Measurements from ENCODE around the gene CDH4.

DNA sequence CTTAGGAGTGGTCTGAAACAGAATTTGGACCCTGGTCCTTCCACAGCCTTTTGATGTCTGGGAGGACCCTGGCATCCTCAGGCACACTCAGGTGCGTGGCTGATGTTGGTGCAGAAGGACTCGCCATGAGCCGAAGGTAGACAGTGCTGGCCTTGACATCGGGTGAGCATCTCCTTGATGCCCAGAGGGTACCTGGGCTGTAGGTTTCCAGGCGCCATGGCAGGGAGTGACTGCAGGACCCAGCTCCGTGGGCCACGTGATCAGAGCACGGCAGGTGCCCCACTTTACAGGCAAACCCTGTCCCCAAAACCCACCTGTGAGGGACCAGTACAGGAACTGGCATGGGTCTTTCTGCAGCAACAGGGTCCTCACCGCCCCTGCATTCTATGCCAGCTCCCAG lies 319.2 kb downstream of the CDH4 start:
- TF ChIP-seq, protein P1, sequence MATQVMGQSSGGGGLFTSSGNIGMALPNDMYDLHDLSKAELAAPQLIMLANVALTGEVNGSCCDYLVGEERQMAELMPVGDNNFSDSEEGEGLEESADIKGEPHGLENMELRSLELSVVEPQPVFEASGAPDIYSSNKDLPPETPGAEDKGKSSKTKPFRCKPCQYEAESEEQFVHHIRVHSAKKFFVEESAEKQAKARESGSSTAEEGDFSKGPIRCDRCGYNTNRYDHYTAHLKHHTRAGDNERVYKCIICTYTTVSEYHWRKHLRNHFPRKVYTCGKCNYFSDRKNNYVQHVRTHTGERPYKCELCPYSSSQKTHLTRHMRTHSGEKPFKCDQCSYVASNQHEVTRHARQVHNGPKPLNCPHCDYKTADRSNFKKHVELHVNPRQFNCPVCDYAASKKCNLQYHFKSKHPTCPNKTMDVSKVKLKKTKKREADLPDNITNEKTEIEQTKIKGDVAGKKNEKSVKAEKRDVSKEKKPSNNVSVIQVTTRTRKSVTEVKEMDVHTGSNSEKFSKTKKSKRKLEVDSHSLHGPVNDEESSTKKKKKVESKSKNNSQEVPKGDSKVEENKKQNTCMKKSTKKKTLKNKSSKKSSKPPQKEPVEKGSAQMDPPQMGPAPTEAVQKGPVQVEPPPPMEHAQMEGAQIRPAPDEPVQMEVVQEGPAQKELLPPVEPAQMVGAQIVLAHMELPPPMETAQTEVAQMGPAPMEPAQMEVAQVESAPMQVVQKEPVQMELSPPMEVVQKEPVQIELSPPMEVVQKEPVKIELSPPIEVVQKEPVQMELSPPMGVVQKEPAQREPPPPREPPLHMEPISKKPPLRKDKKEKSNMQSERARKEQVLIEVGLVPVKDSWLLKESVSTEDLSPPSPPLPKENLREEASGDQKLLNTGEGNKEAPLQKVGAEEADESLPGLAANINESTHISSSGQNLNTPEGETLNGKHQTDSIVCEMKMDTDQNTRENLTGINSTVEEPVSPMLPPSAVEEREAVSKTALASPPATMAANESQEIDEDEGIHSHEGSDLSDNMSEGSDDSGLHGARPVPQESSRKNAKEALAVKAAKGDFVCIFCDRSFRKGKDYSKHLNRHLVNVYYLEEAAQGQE (tag by site-specific recombination; IDR thresholded peaks at IDR 0.05), result no peak
- TF ChIP-seq, protein P2, sequence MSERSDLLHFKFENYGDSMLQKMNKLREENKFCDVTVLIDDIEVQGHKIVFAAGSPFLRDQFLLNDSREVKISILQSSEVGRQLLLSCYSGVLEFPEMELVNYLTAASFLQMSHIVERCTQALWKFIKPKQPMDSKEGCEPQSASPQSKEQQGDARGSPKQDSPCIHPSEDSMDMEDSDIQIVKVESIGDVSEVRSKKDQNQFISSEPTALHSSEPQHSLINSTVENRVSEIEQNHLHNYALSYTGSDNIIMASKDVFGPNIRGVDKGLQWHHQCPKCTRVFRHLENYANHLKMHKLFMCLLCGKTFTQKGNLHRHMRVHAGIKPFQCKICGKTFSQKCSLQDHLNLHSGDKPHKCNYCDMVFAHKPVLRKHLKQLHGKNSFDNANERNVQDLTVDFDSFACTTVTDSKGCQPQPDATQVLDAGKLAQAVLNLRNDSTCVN (tag by site-specific recombination; optimal IDR thresholded peaks at IDR 0.05), result no peak
- TF ChIP-seq ZFP69B (tag by site-specific recombination; IDR thresholded peaks at IDR 0.05) (no peak), IKZF3 (tag by site-specific recombination; IDR thresholded peaks at IDR 0.05) (no peak), ZNF184 (tag by site-specific recombination; IDR thresholded peaks at IDR 0.05) (no peak), SP3 (tag by site-specific recombination; IDR thresholded peaks at IDR 0.05) (no peak), ZNF707 (tag by site-specific recombination; IDR thresholded peaks at IDR 0.05) (no peak)
- TF ChIP-seq, protein P3, sequence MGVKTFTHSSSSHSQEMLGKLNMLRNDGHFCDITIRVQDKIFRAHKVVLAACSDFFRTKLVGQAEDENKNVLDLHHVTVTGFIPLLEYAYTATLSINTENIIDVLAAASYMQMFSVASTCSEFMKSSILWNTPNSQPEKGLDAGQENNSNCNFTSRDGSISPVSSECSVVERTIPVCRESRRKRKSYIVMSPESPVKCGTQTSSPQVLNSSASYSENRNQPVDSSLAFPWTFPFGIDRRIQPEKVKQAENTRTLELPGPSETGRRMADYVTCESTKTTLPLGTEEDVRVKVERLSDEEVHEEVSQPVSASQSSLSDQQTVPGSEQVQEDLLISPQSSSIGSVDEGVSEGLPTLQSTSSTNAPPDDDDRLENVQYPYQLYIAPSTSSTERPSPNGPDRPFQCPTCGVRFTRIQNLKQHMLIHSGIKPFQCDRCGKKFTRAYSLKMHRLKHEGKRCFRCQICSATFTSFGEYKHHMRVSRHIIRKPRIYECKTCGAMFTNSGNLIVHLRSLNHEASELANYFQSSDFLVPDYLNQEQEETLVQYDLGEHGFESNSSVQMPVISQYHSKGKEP (tag by site-specific recombination; IDR thresholded peaks at IDR 0.05), result no peak
- TF ChIP-seq, protein P4, sequence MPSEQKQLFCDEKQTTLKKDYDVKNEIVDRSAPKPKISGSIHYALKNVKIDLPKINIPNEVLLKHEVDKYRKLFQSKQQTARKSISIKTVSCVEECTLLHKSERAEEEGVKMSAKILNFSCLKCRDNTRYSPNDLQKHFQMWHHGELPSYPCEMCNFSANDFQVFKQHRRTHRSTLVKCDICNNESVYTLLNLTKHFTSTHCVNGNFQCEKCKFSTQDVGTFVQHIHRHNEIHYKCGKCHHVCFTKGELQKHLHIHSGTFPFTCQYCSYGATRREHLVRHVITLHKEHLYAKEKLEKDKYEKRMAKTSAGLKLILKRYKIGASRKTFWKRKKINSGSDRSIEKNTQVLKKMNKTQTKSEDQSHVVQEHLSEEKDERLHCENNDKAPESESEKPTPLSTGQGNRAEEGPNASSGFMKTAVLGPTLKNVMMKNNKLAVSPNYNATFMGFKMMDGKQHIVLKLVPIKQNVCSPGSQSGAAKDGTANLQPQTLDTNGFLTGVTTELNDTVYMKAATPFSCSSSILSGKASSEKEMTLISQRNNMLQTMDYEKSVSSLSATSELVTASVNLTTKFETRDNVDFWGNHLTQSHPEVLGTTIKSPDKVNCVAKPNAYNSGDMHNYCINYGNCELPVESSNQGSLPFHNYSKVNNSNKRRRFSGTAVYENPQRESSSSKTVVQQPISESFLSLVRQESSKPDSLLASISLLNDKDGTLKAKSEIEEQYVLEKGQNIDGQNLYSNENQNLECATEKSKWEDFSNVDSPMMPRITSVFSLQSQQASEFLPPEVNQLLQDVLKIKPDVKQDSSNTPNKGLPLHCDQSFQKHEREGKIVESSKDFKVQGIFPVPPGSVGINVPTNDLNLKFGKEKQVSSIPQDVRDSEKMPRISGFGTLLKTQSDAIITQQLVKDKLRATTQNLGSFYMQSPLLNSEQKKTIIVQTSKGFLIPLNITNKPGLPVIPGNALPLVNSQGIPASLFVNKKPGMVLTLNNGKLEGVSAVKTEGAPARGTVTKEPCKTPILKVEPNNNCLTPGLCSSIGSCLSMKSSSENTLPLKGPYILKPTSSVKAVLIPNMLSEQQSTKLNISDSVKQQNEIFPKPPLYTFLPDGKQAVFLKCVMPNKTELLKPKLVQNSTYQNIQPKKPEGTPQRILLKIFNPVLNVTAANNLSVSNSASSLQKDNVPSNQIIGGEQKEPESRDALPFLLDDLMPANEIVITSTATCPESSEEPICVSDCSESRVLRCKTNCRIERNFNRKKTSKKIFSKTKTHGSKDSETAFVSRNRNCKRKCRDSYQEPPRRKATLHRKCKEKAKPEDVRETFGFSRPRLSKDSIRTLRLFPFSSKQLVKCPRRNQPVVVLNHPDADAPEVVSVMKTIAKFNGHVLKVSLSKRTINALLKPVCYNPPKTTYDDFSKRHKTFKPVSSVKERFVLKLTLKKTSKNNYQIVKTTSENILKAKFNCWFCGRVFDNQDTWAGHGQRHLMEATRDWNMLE (tag by site-specific recombination; conservative IDR thresholded peaks at IDR 0.05; ENCODE audit: low read depth), result no peak
- TF ChIP-seq, protein P5, sequence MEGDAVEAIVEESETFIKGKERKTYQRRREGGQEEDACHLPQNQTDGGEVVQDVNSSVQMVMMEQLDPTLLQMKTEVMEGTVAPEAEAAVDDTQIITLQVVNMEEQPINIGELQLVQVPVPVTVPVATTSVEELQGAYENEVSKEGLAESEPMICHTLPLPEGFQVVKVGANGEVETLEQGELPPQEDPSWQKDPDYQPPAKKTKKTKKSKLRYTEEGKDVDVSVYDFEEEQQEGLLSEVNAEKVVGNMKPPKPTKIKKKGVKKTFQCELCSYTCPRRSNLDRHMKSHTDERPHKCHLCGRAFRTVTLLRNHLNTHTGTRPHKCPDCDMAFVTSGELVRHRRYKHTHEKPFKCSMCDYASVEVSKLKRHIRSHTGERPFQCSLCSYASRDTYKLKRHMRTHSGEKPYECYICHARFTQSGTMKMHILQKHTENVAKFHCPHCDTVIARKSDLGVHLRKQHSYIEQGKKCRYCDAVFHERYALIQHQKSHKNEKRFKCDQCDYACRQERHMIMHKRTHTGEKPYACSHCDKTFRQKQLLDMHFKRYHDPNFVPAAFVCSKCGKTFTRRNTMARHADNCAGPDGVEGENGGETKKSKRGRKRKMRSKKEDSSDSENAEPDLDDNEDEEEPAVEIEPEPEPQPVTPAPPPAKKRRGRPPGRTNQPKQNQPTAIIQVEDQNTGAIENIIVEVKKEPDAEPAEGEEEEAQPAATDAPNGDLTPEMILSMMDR (tag by site-specific recombination; IDR thresholded peaks at IDR 0.05), result no peak
